HG03039 (cell line): ENCODE results near the gene LAMP1.
"Not testable (repeated sequence)": the region's sequence is repeated elsewhere in the genome, so short reads cannot be mapped to it uniquely, and the experiment has no call there.

Experiments
- ATAC-seq: cut with Tn5 transposase; IDR thresholded peaks from one replicate; pipeline ENCODE4 v1.9.1; 2021; ENCODE audit warnings: mild to moderate bottlenecking, moderate library complexity; ENCODE audit not compliant: unreplicated experiment

LAMP1 gene

DNA sequence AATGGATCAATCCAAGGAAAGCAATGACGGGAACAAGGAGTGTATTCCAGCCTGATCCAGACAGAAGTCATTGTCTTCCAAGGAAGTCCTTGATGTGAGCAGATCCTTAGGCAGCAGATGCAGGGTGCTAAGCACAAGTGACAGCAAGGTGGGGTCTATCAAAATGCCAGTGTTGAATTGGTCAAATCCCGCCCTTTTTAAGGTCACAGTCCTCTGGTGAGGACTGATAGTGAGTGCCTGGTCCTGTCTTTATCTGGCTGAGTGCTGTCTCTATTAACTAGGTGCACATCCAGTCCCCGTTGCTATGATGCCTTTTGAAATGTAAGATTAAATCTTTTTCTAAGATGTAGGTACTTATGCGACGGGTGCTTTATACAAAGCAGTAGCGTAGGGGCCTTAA is 1.3 kb upstream of the LAMP1 start:
- ATAC-seq, result no peak

DNA sequence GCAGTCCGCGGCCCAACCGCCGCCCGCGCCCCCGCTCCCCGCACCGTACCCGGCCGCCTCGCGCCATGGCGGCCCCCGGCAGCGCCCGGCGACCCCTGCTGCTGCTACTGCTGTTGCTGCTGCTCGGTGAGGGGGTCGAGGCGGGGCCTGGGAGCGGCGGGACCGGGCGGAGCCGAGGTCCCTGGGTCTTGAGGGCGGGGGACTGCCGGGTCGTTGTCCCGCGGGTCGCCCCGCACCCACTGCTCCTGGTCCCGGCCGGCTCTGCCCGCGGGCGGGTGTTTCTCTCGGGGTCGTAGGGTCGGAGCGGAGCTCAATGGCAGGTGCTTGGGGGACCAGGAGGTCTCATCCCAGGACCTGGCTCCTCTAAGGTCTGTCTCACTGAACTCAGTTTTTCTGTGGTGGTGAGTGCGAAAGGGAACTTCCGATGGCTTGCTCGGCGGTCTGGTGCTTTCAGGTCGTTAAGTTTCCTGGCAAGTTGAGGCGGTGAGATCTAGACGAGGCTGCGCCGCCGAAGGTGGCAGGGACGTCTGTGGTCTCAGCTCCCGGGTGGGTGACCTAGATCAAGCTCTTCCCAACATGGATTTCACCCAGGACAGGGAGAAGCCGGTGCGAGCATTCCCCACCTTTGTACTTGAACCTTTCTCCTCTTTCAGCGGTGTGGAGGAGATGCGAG is 467 bp downstream of the LAMP1 start:
- no peak for ATAC-seq

DNA sequence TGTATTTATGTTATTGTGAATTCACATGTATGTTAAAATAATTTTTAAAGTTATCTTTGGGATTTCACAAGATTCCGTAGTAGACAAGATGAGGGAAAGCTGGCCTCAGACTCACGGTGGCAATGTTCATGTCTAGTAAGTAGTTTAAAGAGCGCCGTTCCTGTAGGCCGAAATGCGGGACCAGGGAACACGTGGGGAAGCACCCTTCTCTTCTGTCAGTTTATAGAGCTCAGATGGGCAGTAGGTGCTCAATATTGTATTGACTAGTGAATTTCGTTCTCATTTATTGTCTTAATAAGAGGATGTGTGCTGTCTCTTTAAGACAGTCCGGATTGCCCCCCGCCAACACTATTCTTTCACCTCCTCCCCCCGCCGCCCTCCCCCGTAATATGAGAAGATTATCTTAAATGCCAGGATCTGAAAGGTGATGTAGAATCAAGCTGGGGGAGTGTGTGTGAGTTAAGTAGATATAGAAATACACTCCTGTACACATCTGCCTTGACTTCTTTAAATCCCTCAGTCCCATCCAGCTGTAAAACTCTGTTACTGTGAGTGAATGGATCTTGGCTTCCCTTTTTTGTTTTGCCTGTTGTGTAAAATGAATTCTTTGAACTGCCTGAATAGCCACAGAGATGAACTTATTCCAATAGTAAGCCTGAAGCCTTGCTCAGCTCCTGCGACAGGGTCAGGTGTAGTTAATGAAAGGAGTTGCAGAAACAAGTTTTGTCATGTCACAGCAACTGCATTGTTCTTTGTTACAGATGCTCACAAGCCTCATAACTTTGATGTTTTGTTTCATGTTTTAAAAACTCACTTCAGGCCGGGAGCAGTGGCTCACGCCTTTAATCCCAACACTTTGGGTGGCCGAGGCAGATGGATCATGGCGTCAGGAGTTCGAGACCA is 1.3 kb downstream of the LAMP1 start:
- ATAC-seq, result no peak

DNA sequence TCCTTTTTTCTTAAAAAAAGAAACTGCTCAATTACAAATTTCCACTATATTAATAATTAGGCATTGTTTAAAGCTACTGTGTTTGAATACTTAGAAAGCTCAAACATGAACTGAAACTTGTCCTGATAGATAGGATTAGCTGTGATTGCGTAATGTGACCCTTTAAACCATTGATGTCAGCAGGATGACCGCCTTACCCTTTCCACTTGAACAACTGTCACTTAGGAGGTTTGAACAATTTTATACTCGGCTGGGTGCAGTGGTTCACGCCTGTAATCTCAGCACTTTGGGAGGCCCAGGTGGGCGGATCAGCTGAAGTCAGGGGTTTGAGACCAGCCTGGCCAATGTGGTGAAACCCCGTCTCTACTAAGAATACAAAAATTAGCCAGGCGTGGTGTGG is 2.9 kb downstream of the LAMP1 start:
- no peak for ATAC-seq

DNA sequence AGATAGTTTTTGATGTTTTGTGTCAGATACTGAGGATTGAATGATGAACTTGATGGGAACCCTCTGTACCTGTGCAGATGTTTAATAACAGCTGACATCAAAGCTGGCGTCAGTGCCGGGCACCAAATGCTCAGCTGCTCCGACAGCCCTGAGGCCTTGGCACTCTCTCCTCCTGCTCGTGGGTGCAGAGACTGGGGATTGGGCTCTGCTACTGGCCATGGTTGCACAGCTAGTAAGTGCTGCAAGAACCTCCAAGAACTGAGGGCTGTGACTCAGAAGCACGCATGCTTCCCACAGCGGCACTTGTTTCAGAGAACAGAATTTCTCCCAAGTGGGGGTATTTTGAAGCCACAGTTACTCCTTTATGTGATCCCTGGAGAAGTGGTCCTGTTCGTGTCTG is 5.9 kb downstream of the LAMP1 start:
- ATAC-seq, result no peak

DNA sequence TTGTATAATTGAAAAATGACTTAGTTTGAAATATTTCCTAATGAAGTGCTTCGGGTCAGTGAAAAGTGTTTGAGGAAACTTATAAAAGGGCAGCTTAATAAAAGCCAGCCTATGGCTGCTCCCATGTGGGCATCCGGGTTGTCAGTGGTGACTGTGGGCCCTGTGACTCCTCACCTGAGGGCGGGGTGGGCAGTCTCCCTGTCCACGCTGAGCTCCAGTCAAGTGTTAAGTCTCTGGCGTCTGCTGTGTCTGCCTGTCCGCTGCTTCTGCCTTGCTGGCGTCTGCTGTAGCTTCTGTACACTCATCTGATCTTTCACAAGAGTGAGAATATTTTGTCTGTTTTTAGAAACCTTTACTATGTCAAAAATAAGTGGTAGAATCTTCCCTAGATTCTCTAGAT is 7.1 kb downstream of the LAMP1 start:
- ATAC-seq, result no peak

DNA sequence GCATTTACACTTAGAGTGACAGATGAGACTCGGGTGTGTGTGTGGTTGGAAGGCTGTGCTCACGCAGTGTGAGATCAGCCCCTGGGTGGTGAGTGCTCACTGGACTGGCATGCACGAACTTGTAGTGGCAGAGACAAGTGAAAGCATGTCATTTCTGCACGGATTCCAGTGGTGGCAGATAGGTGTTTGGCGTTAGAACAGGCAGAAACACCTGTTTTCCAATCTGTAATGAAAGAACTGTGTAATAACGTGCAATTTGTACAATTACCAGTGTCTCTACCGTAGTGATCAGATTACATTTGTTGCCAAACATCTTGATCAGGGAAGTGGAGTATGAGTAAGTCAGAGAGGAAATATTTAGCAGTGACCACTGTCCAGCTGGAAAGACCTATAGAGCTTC is 8.2 kb downstream of the LAMP1 start:
- no peak for ATAC-seq

DNA sequence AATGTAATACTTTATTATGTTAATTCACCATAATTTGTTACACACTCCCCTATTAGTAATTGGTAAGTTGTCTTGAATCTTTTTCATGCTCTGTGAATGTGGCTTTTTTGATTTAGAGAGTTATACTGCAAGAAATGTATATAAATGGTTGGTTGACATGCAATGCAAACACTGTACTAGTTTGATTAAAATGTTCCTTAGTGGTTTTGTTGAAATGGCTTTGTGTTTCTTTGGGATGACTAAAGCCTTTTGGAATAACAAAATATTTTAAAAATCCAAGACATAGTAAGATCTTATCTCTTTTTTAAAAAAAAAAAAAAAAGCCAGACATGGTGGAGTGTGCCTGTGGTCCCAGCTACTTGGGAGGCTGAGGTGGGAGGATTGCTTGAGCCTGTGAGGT is 10.5 kb downstream of the LAMP1 start:
- ATAC-seq, result no peak

DNA sequence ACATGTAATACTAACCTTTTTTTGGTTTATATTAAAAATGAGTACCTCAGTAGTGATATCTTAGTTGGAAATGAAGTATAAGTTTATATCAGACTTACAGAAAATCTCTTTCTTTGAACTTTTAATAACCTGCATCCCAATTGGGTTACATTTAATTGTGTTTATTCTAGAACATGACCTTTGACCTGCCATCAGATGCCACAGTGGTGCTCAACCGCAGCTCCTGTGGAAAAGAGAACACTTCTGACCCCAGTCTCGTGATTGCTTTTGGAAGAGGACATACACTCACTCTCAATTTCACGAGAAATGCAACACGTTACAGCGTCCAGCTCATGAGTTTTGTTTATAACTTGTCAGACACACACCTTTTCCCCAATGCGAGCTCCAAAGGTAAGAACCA is 12.4 kb downstream of the LAMP1 start:
- no peak for ATAC-seq

DNA sequence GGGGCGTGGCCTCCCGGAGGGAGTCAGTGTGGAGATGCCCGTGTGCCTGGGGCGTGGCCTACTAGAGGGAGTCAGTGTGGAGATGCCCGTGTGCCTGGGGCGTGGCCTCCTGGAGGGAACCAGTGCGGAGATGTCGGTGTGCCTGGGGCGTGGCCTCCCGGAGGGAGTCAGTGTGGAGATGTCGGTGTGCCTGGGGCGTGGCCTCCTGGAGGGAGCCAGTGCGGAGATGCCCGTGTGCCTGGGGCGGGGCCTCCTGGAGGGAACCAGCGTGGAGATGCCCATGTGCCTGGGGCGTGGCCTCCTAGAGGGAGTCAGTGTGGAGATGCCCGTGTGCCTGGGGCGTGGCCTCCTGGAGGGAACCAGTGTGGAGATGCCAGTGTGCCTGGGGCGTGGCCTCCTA is 17.1 kb downstream of the LAMP1 start:
- ATAC-seq, result not testable (repeated sequence)

DNA sequence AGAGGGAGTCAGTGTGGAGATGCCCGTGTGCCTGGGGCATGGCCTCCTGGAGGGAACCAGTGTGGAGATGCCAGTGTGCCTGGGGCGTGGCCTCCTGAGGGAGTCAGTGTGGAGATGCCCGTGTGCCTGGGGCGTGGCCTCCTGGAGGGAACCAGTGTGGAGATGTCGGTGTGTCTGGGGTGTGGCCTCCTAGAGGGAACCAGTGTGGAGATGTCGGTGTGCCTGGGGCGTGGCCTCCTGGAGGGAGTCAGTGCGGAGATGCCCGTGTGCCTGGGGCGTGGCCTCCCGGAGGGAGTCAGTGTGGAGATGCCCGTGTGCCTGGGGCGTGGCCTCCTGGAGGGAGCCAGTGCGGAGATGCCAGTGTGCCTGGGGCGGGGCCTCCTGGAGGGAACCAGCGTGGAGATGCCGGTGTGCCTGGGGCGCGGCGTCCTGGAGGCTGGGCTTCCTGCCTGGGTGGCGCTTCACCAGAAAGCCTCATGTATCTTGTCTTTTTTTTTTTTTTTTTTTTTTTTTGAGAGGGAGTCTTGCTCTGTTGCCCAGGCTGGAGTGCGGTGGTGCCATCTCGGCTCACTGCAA is 17.9 kb downstream of the LAMP1 start:
- ATAC-seq, result not testable (repeated sequence)

DNA sequence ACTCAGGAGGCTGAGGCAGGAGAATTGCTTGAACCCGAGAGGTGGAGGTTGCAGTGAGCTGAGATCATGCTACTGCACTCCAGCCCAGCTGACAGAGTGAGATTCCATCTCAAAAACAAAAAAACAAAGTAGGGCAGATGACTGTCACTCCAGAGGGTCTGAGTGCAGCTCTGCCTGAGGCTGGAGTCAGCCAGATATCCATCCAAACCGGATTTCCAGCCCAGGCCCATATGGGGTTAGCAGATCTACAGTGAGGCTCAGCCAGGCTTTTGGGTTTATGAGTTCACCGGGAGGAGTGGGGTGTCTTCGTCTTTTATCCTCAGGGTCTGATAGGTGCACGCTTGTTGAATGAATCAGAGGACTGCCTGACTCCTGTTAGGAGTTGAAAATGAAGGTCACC is 19.0 kb downstream of the LAMP1 start:
- ATAC-seq, result no peak

DNA sequence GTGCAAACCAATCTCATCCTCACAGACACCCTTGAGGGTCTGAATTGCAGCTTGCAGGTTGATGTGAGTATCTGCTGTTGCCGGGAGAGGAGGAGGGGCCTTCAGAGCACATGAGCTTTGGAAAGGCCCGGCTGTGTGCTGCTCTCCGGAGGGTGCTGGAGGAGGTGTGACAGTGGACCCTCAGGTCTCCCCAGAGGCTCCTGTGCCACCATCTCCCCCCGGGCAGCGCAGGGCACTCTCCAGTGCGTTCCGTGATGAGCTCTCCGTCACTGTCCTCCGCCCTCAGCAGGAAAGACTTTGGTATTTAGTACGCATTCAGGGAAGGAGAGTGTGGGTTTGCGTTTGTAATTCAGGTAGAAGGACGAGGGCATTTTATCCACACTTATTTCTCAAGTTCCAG is 20.0 kb downstream of the LAMP1 start:
- ATAC-seq, result no peak

DNA sequence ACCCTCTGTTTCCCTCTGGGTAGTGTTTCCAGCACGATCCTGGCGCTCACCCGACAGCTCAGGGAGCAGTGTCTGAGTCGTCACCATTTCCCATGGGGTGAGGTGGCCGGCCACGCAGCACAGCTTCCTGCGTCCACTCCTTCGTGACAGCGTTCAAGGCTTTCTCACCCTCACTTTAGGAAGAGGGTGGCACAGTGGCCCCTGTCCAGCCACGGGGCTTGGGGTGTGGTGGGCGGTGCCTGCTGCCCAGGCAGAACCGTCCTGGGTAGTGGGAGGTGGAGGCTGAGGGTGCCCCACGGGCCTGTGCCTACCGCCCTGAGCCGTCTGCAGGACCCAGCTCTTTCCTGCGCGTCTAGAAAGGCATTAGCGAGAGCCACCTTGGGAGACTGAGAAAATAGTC is 21.9 kb downstream of the LAMP1 start:
- ATAC-seq, result no peak

DNA sequence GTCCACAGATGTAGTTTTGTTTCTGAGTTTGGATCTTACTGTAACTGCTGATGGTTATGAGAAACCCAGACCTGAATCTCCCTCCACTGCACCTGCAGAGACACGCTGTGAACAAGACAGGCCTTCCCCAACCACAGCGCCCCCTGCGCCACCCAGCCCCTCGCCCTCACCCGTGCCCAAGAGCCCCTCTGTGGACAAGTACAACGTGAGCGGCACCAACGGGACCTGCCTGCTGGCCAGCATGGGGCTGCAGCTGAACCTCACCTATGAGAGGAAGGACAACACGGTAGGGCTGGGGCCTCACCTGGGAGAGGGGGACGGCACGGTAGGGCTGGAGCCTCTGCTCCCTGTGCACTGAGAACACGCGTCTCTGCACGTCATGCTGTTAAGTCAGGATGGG is 22.3 kb downstream of the LAMP1 start:
- ATAC-seq, result no peak

DNA sequence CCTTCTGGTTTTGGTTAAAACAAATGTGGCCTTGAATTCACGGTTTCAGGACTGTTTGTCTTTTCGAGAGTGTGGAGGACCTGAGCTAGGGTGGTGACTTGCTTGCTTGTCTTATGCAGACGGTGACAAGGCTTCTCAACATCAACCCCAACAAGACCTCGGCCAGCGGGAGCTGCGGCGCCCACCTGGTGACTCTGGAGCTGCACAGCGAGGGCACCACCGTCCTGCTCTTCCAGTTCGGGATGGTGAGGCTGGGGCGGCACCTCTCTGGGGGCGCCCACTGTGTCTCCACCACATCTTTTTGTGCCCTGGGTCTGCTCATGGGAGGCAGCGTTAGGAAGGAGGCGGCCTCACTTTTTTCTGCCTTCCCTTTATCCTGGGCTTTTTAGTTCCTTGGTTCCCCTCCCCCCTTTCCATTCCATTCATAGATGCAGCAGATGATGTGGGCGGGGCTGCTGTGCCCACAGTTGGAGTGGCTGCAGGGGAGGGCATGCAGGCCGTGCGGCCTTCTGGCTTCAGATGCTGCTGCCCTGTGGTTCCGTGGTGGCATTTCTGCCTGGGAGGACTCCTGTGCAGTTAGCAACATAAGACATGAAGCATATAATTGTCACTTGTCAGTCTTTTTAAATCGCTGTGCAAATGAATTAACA is 23.3 kb downstream of the LAMP1 start:
- ATAC-seq, result no peak

DNA sequence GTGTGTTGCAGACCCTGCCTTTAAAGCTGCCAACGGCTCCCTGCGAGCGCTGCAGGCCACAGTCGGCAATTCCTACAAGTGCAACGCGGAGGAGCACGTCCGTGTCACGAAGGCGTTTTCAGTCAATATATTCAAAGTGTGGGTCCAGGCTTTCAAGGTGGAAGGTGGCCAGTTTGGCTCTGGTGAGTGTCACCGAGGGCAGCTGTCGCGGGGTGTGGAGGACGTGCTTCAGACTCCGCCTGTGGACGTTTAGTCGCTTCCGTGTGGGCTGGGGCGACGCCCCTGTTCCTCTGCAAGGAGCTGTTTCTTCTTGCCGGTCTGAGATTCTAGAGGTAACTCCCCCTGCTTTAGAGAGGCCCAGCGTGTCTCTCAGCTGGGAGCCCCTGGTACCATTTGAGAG is 24.5 kb downstream of the LAMP1 start:
- ATAC-seq, result no peak

DNA sequence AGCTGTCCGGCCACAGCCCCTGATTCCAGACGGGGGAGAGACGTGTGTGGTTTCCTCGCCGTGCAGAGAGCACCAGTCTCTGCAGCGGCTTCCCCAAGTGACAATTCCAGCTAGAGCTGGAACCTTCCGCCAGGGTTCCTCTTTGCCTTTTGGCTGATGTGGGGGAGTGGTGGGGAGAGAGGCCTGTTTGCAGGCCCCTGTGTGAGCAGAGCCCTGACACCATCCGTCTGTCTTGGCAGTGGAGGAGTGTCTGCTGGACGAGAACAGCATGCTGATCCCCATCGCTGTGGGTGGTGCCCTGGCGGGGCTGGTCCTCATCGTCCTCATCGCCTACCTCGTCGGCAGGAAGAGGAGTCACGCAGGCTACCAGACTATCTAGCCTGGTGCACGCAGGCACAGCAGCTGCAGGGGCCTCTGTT is 25.0 kb downstream of the LAMP1 start:
- ATAC-seq, result no peak

DNA sequence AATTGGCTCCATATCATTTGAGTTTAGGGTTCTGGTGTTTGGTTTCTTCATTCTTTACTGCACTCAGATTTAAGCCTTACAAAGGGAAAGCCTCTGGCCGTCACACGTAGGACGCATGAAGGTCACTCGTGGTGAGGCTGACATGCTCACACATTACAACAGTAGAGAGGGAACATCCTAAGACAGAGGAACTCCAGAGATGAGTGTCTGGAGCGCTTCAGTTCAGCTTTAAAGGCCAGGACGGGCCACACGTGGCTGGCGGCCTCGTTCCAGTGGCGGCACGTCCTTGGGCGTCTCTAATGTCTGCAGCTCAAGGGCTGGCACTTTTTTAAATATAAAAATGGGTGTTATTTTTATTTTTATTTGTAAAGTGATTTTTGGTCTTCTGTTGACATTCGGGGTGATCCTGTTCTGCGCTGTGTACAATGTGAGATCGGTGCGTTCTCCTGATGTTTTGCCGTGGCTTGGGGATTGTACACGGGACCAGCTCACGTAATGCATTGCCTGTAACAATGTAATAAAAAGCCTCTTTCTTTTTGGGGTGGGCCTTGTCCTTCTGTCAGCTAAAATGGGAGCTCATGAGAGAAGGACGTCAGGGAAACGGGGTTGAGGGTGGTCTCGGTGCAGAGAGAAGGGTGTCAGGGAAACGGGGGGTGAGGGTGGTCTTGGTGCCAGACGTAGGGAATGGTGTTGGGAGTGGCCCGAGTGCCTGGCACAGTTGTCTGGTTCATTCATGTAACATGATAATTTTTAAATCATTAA is 26.0 kb downstream of the LAMP1 start:
- no peak for ATAC-seq

DNA sequence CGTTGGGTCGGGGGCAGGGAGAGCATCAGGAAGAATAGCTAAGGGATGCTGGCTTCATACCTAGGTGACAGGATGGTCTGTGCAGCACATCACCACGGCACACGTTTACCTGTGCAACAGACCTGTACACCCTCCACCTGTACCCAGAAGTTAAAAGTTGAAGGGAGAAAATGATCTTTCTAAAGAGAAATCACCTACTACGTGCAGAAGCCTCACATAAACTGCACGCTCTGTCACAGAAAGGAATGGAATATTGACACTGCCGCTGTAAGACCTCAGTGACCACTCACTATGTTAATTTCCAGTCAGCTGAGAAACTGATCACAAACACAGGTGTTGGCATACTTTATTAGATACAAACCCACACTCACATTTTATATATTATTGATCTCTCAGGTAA is 26.8 kb downstream of the LAMP1 start:
- ATAC-seq, result no peak

DNA sequence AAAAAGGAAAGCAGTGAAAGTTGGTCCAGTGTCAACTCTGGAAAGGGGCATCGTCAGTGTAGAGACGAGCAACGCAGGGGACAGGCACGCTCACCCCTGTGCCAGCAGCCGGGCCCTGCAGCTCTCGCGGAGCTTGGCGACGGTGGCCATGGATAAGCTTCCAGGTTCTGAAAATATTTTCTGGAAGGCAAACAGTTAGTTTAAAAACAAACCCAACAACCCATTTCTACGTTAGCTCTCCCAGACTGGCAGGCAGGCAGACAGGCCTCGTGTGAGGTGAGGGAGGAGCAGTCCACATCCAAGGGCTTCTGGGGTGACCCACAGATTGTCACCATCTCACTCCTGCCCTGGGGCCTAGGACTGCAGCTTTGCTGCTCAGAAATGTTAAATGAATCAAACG is 27.4 kb downstream of the LAMP1 start:
- ATAC-seq, result no peak
